Fibroblast of upper back skin (primary cell): Measurements from ENCODE around the gene NTSR2.
"Not testable (repeated sequence)": the region's sequence is repeated elsewhere in the genome, so short reads cannot be mapped to it uniquely, and the experiment has no call there.

Source experiments
- DNase-seq: peaks from one replicate; pipeline ENCODE4 v3.0.0-alpha.2; 2013

NTSR2 gene

GRCh38 chr2:11679016-11679415 is 9.0 kb upstream of the NTSR2 start:
- DNase-seq, result no peak

- no peak for DNase-seq
Observed at GRCh38 chr2:11678306-11678960, 8.4 kb upstream of the NTSR2 start.

- DNase-seq, result no peak
Observed at GRCh38 chr2:11677136-11678055, 7.4 kb upstream of the NTSR2 start.

- DNase-seq, result no peak
Observed at GRCh38 chr2:11676640-11677039, 6.6 kb upstream of the NTSR2 start.

GRCh38 chr2:11675423-11676112 is 5.6 kb upstream of the NTSR2 start:
- DNase-seq, result no peak

- DNase-seq, result no peak
Observed at GRCh38 chr2:11674983-11675382, 5.0 kb upstream of the NTSR2 start.

- DNase-seq, result no peak
Observed at GRCh38 chr2:11672407-11672806, 2.4 kb upstream of the NTSR2 start.

- DNase-seq, result no peak
Observed at GRCh38 chr2:11667866-11668637, 1.9 kb downstream of the NTSR2 start.

GRCh38 chr2:11667194-11667593 is 2.8 kb downstream of the NTSR2 start:
- no peak for DNase-seq

- DNase-seq, result no peak
Observed at GRCh38 chr2:11665510-11666362, 4.3 kb downstream of the NTSR2 start.

- no peak for DNase-seq
Observed at GRCh38 chr2:11665028-11665427, 5.0 kb downstream of the NTSR2 start.

GRCh38 chr2:11663427-11663826 is 6.6 kb downstream of the NTSR2 start:
- no peak for DNase-seq

- no peak for DNase-seq
Observed at GRCh38 chr2:11662882-11663281, 7.1 kb downstream of the NTSR2 start.

GRCh38 chr2:11661891-11662435 is 8.0 kb downstream of the NTSR2 start:
- DNase-seq, result no peak

- not testable (repeated sequence) for DNase-seq
Observed at GRCh38 chr2:11660396-11660795, 9.6 kb downstream of the NTSR2 start.

- no peak for DNase-seq
Observed at GRCh38 chr2:11659851-11660250, 10.1 kb downstream of the NTSR2 start.

- no peak for DNase-seq
Observed at GRCh38 chr2:11659115-11659475, 10.9 kb downstream of the NTSR2 start.

GRCh38 chr2:11658208-11659114 is 11.5 kb downstream of the NTSR2 start:
- DNase-seq, result no peak

GRCh38 chr2:11657646-11658045 is 12.3 kb downstream of the NTSR2 start:
- no peak for DNase-seq

- no peak for DNase-seq
Observed at GRCh38 chr2:11657195-11657594, 12.8 kb downstream of the NTSR2 start.
